HepG2 (cell line): ENCODE data around the gene GGCT. TPM values are rescaled to one million over a fixed set of nuclear protein-coding genes. Genes with fewer than 3 reads are reported as not detected.

ENCODE experiments used
- BHLHE40 ChIP-seq: IDR thresholded peaks from 2 replicates; pipeline ENCODE4 v1.6.1; 2011; ENCODE audit warnings: low read length, improper control_type of control experiment
- HDAC1 ChIP-seq: sonication (generic); formaldehyde crosslinking; IDR thresholded peaks from 2 replicates; pipeline ENCODE4 v1.5.1; 2020; ENCODE audit warnings: mild to moderate bottlenecking, missing genetic modification reagents
- HOMEZ ChIP-seq: IDR thresholded peaks from 2 replicates; pipeline ENCODE4 v1.6.1; 2016; ENCODE audit warnings: low read depth
- NFYC ChIP-seq: IDR thresholded peaks from 2 replicates; pipeline ENCODE4 v1.6.1; 2016; ENCODE audit warnings: missing genetic modification reagents, missing compliant biosample characterization
- TBP ChIP-seq: sonication (generic); formaldehyde crosslinking; IDR thresholded peaks from 2 replicates; pipeline ENCODE4 v1.5.0; 2020; ENCODE audit warnings: missing genetic modification reagents
- TERF1 ChIP-seq: sonication (generic); formaldehyde crosslinking; IDR thresholded peaks from 2 replicates; pipeline ENCODE4 v1.8.0; 2022; ENCODE audit warnings: mild to moderate bottlenecking, missing genetic modification reagents, moderate library complexity
- ZNF20 ChIP-seq: sonication (generic); formaldehyde crosslinking; IDR thresholded peaks from 2 replicates; pipeline ENCODE4 v1.4.0; 2020; ENCODE audit warnings: mild to moderate bottlenecking, moderate library complexity, missing genetic modification reagents
- ZNF557 ChIP-seq: sonication (generic); formaldehyde crosslinking; IDR thresholded peaks from 2 replicates; pipeline ENCODE4 v1.4.0; 2020; ENCODE audit warnings: missing genetic modification reagents
- ZNF687 ChIP-seq: sonication (generic); formaldehyde crosslinking; IDR thresholded peaks from 2 replicates; pipeline ENCODE4 v1.5.1; 2020; ENCODE audit warnings: mild to moderate bottlenecking, missing genetic modification reagents, moderate library complexity
- ZNF75D ChIP-seq: sonication (generic); formaldehyde crosslinking; IDR thresholded peaks from 2 replicates; pipeline ENCODE4 v1.8.1; 2023; ENCODE audit warnings: missing genetic modification reagents, mild to moderate bottlenecking, borderline replicate concordance
- ZNF782 ChIP-seq: sonication (generic); formaldehyde crosslinking; IDR thresholded peaks from 2 replicates; pipeline ENCODE4 v1.4.0; 2020; ENCODE audit warnings: missing genetic modification reagents, mild to moderate bottlenecking, borderline replicate concordance
- polyA plus RNA-seq, 8 experiments: library from polyadenylated mRNA; depleted of rRNA in 3 of 8; stranded (reverse) in 7 of 8; unstranded in 1 of 8; fragments of >200 nt; fragmentation: Illumina TruSeq in 4 of 8; extraction: Trizol in 4 of 8; gene quantifications; 2 replicates each; pipeline versions ENCODE4 v1.2.1 to v1.2.3, GENCODE V29; 2011 to 2016; ENCODE audit warnings: low read depth in 4 of 8, missing spikeins in 1 of 8, mixed read lengths in 1 of 8; ENCODE audit not compliant: insufficient read depth in 1 of 8
- total RNA-seq, 5 experiments: library from RNA; depleted of rRNA; stranded (reverse); fragments of >200 nt; fragmentation: Illumina TruSeq; extraction: Trizol; gene quantifications; 2 replicates each; pipeline ENCODE4 v1.2.3, GENCODE V29; 2016; ENCODE audit warnings: low read depth in 1 of 5
- TF ChIP-seq, protein P1 (sequence below): sonication (generic); formaldehyde crosslinking; IDR thresholded peaks from 2 replicates; pipeline ENCODE4 v1.4.0; 2020; ENCODE audit warnings: missing genetic modification reagents
- TF ChIP-seq, protein P2 (sequence below): IDR thresholded peaks from 2 replicates; pipeline ENCODE4 v1.4.0; 2020; ENCODE audit warnings: mild to moderate bottlenecking, missing genetic modification reagents
- TF ChIP-seq, protein P3 (sequence below): sonication (generic); formaldehyde crosslinking; IDR thresholded peaks from 2 replicates; pipeline ENCODE4 v1.4.0; 2020; ENCODE audit warnings: mild to moderate bottlenecking, missing genetic modification reagents

GGCT gene
- total and polyA plus RNA-seq, 2 of the 13 experiments (the other 11 are each of a cell fraction or from before 2014, with no cell fraction given), result 19.5 to 78.3 TPM

- TF ChIP-seq HOMEZ (CRISPR knock-in tag) (no peak; the same call in 1 of the 2 replicates), ZNF687 (CRISPR knock-in tag) (peak; percentile 94), ZNF782 (CRISPR knock-in tag) (peak; percentile 46; the same call in 1 of the 2 replicates), BHLHE40 (no peak), ZNF557 (no peak), TBP (CRISPR knock-in tag) (no peak), HDAC1 (peak; percentile 85), ZNF20 (CRISPR knock-in tag) (no peak), TERF1 (CRISPR knock-in tag) (no peak), ZNF75D (no peak), NFYC (CRISPR knock-in tag) (no peak)
- TF ChIP-seq, protein P1, sequence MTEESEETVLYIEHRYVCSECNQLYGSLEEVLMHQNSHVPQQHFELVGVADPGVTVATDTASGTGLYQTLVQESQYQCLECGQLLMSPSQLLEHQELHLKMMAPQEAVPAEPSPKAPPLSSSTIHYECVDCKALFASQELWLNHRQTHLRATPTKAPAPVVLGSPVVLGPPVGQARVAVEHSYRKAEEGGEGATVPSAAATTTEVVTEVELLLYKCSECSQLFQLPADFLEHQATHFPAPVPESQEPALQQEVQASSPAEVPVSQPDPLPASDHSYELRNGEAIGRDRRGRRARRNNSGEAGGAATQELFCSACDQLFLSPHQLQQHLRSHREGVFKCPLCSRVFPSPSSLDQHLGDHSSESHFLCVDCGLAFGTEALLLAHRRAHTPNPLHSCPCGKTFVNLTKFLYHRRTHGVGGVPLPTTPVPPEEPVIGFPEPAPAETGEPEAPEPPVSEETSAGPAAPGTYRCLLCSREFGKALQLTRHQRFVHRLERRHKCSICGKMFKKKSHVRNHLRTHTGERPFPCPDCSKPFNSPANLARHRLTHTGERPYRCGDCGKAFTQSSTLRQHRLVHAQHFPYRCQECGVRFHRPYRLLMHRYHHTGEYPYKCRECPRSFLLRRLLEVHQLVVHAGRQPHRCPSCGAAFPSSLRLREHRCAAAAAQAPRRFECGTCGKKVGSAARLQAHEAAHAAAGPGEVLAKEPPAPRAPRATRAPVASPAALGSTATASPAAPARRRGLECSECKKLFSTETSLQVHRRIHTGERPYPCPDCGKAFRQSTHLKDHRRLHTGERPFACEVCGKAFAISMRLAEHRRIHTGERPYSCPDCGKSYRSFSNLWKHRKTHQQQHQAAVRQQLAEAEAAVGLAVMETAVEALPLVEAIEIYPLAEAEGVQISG, result peak; percentile 63
- TF ChIP-seq, protein P2, sequence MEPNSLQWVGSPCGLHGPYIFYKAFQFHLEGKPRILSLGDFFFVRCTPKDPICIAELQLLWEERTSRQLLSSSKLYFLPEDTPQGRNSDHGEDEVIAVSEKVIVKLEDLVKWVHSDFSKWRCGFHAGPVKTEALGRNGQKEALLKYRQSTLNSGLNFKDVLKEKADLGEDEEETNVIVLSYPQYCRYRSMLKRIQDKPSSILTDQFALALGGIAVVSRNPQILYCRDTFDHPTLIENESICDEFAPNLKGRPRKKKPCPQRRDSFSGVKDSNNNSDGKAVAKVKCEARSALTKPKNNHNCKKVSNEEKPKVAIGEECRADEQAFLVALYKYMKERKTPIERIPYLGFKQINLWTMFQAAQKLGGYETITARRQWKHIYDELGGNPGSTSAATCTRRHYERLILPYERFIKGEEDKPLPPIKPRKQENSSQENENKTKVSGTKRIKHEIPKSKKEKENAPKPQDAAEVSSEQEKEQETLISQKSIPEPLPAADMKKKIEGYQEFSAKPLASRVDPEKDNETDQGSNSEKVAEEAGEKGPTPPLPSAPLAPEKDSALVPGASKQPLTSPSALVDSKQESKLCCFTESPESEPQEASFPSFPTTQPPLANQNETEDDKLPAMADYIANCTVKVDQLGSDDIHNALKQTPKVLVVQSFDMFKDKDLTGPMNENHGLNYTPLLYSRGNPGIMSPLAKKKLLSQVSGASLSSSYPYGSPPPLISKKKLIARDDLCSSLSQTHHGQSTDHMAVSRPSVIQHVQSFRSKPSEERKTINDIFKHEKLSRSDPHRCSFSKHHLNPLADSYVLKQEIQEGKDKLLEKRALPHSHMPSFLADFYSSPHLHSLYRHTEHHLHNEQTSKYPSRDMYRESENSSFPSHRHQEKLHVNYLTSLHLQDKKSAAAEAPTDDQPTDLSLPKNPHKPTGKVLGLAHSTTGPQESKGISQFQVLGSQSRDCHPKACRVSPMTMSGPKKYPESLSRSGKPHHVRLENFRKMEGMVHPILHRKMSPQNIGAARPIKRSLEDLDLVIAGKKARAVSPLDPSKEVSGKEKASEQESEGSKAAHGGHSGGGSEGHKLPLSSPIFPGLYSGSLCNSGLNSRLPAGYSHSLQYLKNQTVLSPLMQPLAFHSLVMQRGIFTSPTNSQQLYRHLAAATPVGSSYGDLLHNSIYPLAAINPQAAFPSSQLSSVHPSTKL, result peak; percentile 32; the same call in 1 of the 2 replicates
- TF ChIP-seq, protein P3, sequence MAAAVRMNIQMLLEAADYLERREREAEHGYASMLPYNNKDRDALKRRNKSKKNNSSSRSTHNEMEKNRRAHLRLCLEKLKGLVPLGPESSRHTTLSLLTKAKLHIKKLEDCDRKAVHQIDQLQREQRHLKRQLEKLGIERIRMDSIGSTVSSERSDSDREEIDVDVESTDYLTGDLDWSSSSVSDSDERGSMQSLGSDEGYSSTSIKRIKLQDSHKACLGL, result no peak
These were observed 26.1 kb downstream of the GGCT start, which contains the start of gene NOD1 (continued) for GRCh38 chr7:30478349-30479201.
